GM23248 (cell line): ENCODE measurements around the gene EGFLAM.

ENCODE experiments used
- EZH2 ChIP-seq: fragments of 200-600 bp; sonication (generic); IDR thresholded peaks from 2 replicates; pipeline ENCODE4 v1.6.1; 2018; ENCODE audit warnings: antibody characterized with exemption, mild to moderate bottlenecking; ENCODE audit not compliant: insufficient read depth, poor library complexity, severe bottlenecking
- EZH2phosphoT487 ChIP-seq: fragments of 200-600 bp; sonication (generic); IDR thresholded peaks from 2 replicates; pipeline ENCODE4 v1.6.1; 2018; ENCODE audit warnings: antibody characterized with exemption, moderate library complexity, mild to moderate bottlenecking, low read depth; ENCODE audit not compliant: insufficient read depth

- TF ChIP-seq EZH2 (no peak), EZH2phosphoT487 (no peak)
Measured at GRCh38 chr5:38292228-38292627, 33.9 kb downstream of the EGFLAM start.
